ENCODE results near the gene ZNF426. TPM values are rescaled to one million over a fixed set of nuclear protein-coding genes. Genes with fewer than 3 reads are reported as not detected.
A peak's percentile ranks its signal among the peaks of the same experiment; 100 is the strongest.

ZNF426 gene
- total and polyA plus RNA-seq, 2 of the 13 experiments (the other 11 are each of a cell fraction or from before 2014, with no cell fraction given), result 3.8 to 14.9 TPM

- TF ChIP-seq, protein P1, sequence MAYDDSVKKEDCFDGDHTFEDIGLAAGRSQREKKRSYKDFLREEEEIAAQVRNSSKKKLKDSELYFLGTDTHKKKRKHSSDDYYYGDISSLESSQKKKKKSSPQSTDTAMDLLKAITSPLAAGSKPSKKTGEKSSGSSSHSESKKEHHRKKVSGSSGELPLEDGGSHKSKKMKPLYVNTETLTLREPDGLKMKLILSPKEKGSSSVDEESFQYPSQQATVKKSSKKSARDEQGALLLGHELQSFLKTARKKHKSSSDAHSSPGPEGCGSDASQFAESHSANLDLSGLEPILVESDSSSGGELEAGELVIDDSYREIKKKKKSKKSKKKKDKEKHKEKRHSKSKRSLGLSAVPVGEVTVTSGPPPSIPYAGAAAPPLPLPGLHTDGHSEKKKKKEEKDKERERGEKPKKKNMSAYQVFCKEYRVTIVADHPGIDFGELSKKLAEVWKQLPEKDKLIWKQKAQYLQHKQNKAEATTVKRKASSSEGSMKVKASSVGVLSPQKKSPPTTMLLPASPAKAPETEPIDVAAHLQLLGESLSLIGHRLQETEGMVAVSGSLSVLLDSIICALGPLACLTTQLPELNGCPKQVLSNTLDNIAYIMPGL (CRISPR knock-in tag; IDR thresholded peaks at IDR 0.05; ENCODE audit: borderline replicate concordance in 1 of 2, low read depth in 1 of 2), result 0 out of 4 replicates have a peak, but pooled peaks of 1 of the 2 experiments have one; percentile 34
- TF ChIP-seq SIN3A (IDR thresholded peaks at IDR 0.05; ENCODE audit: borderline replicate concordance, low read depth, low read length) (no peak), ZFP41 (CRISPR knock-in tag; IDR thresholded peaks at IDR 0.05; ENCODE audit: borderline replicate concordance) (no peak), KAT2B (IDR thresholded peaks at IDR 0.05; ENCODE audit: borderline replicate concordance, low read depth, low read length) (no peak), ZNF629 (CRISPR knock-in tag; conservative IDR thresholded peaks at IDR 0.05) (no peak), ATF4 (CRISPR knock-in tag; IDR thresholded peaks at IDR 0.05) (no peak), TGIF2 (CRISPR knock-in tag; IDR thresholded peaks at IDR 0.05) (0 out of 2 replicates have a peak, but pooled peaks have one; percentile 58), ZNF792 (CRISPR knock-in tag; IDR thresholded peaks at IDR 0.05) (no peak), XRCC5 (optimal IDR thresholded peaks at IDR 0.05; ENCODE audit: low read length) (no peak), THAP11 (CRISPR knock-in tag; IDR thresholded peaks at IDR 0.05) (peak; percentile 40; the same call in 1 of the 2 replicates), KDM5A (IDR thresholded peaks at IDR 0.05; ENCODE audit: borderline replicate concordance, low read length) (no peak), ZNF337 (CRISPR knock-in tag; IDR thresholded peaks at IDR 0.05; ENCODE audit: borderline replicate concordance, low read depth) (no peak), MTA3 (CRISPR knock-in tag; IDR thresholded peaks at IDR 0.05) (no peak), CTCF (CRISPR knock-in tag; IDR thresholded peaks at IDR 0.05) (peak; percentile 90)
- TF ChIP-seq, protein P2, sequence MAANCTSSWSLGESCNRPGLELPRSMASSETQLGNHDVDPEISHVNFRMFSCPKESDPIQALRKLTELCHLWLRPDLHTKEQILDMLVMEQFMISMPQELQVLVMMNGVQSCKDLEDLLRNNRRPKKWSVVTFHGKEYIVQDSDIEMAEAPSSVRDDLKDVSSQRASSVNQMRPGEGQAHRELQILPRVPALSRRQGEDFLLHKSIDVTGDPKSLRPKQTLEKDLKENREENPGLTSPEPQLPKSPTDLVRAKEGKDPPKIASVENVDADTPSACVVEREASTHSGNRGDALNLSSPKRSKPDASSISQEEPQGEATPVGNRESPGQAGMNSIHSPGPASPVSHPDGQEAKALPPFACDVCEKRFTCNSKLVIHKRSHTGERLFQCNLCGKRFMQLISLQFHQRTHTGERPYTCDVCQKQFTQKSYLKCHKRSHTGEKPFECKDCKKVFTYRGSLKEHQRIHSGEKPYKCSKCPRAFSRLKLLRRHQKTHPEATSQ (CRISPR knock-in tag; IDR thresholded peaks at IDR 0.05; ENCODE audit: borderline replicate concordance), result no peak
- TF ChIP-seq, protein P3, sequence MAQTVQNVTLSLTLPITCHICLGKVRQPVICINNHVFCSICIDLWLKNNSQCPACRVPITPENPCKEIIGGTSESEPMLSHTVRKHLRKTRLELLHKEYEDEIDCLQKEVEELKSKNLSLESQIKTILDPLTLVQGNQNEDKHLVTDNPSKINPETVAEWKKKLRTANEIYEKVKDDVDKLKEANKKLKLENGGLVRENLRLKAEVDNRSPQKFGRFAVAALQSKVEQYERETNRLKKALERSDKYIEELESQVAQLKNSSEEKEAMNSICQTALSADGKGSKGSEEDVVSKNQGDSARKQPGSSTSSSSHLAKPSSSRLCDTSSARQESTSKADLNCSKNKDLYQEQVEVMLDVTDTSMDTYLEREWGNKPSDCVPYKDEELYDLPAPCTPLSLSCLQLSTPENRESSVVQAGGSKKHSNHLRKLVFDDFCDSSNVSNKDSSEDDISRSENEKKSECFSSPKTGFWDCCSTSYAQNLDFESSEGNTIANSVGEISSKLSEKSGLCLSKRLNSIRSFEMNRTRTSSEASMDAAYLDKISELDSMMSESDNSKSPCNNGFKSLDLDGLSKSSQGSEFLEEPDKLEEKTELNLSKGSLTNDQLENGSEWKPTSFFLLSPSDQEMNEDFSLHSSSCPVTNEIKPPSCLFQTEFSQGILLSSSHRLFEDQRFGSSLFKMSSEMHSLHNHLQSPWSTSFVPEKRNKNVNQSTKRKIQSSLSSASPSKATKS (CRISPR knock-in tag; IDR thresholded peaks at IDR 0.05), result no peak
- TF ChIP-seq, protein P4, sequence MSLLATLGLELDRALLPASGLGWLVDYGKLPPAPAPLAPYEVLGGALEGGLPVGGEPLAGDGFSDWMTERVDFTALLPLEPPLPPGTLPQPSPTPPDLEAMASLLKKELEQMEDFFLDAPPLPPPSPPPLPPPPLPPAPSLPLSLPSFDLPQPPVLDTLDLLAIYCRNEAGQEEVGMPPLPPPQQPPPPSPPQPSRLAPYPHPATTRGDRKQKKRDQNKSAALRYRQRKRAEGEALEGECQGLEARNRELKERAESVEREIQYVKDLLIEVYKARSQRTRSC (CRISPR knock-in tag; IDR thresholded peaks at IDR 0.05; ENCODE audit: low read depth), result no peak
Measured at GRCh38 chr19:9586764-9587163, 48.3 kb upstream of the ZNF426 start (continued).
